ENCODE results near the gene MAPKAPK2. TPM values are rescaled to one million over a fixed set of nuclear protein-coding genes. Genes with fewer than 3 reads are reported as not detected.

MAPKAPK2 gene
- total RNA-seq, 6 donors from 2014 or later: 64.8 to 135 (median 84.3) TPM

DNA sequence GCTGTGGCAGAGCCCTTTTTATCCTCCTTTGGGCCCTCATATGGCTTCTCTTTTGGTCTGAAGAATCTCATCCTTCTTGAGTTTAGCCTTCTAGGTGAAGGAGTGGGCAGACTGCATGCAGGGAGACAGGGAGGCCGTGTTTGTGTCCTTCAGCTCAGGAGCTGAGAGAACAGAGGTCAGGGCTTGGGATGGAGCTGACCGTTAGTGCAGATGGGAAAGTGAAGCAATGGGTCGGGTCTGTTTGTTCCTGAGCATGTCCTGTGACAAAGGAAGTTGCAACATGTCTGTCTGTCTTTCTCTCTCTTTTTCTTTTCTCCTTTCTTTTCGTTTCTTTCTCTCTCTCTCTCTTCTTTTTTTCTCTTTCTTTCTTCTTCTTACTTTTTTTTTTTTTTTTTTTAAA is 14.9 kb downstream of the MAPKAPK2 start:
- H3K4me1 ChIP-seq: peaks cover 58 to 79% (median 62%) of the 10 kb centered on the region in 4 donors
- no peak for DNase-seq
- ATAC-seq (ENCODE audit: low FRiP score in 2 of 2): peak in 1 of 2 donors; percentile 63

DNA sequence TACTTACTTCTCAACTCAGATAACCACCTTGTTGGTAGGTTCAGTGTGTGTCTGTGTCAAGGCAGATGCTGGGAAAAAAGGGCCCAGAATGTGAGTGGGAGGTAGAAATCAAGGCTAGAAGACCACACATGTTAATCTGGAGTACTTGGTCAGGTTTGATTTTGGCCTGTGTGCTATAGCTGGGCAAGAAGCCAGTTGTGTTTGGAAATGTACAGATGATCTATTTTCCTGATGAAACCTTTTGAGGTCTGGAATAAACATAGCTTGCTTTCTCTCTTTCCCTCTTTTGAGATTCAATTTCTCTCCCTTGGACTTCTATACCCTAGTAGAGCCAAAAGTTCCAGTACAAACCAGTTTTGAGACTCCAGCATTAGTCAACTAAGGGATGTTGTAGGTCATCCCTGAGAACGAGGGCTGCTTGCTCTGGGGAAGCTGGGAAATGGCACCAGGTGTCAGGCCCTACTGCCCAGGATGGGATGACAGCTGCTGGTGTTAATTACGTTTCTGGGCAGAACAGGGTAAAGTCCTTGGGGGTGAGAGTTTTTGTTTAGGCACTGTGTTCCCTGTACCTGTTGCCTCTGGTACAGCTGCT is 15.8 kb downstream of the MAPKAPK2 start:
- ATAC-seq (ENCODE audit: low FRiP score in 2 of 2) (no peak), DNase-seq (no peak)
- TF ChIP-seq POLR2A (IDR thresholded peaks at IDR 0.05) (no peak), CTCF (IDR thresholded peaks at IDR 0.05) (no peak), EP300 (IDR thresholded peaks at IDR 0.05) (no peak), POLR2AphosphoS5 (IDR thresholded peaks at IDR 0.05) (no peak)
- H3K9me3 ChIP-seq: no peaks in the 10 kb centered on the region
- no peaks in the 10 kb centered on the region for H3K36me3 ChIP-seq
- peaks cover 61 to 85% (median 69%) of the 10 kb centered on the region in 4 donors for H3K4me1 ChIP-seq
- no peaks in the 10 kb centered on the region for H3K27me3 ChIP-seq
- peak overlapping the region in 3 of 4 donors; percentile 45 to 77 (median 72) for H3K27ac ChIP-seq
- no peak overlapping the region for H3K4me3 ChIP-seq
- 53 to 57% methylated on average over 2 of the region's 2 CpGs for WGBS, 2 donors

More for the DNA sequence above, 14.9 kb downstream of the MAPKAPK2 start:
- Histone ChIP-seq H3K9me3 (no peaks in the 10 kb centered on the region), H3K27ac (peak overlapping the region; percentile 19 to 77 (median 58)), H3K36me3 (no peaks in the 10 kb centered on the region), H3K27me3 (no peaks in the 10 kb centered on the region), H3K4me3 (no peak overlapping the region)
- 21 to 25% methylated on average over 4 of the region's 4 CpGs for WGBS, 2 donors
- peak in 1 of 2 donors; percentile 40 for TF ChIP-seq POLR2AphosphoS5 (IDR thresholded peaks at IDR 0.05)
- TF ChIP-seq CTCF (IDR thresholded peaks at IDR 0.05): no peak

DNA sequence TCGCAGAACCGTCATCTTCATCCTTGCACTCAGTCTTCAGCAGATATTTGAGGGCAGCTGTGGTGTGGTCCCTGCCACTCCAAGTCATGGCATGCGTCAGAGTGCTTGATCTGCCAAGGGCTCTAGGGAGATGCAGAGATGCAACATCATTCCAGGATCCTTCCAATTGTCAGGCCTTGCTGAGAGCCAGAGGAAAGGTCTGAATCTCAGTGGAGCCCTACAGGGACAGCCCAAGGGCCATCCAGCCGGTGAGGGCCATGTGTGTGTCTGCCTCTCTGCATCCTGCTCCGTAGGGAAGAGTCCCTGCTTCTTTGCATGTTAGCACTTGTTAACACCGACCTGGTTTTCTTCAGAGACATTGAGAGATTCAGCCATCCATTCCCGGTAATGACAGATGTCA is 17.6 kb downstream of the MAPKAPK2 start:
- WGBS, 2 donors: 87% methylated on average over 7 of the region's 7 CpGs
- no peak overlapping the region for H3K27ac ChIP-seq
- H3K36me3 ChIP-seq: no peaks in the 10 kb centered on the region
- H3K4me3 ChIP-seq: no peak overlapping the region
- no peaks in the 10 kb centered on the region for H3K27me3 ChIP-seq
- DNase-seq (no peak), ATAC-seq (ENCODE audit: low FRiP score in 2 of 2) (no peak)
- TF ChIP-seq CTCF (IDR thresholded peaks at IDR 0.05) (no peak), POLR2A (IDR thresholded peaks at IDR 0.05) (no peak), EP300 (IDR thresholded peaks at IDR 0.05) (no peak), POLR2AphosphoS5 (IDR thresholded peaks at IDR 0.05) (no peak)
- peaks cover 71 to 90% (median 77%) of the 10 kb centered on the region in 4 donors for H3K4me1 ChIP-seq
- H3K9me3 ChIP-seq: no peaks in the 10 kb centered on the region

DNA sequence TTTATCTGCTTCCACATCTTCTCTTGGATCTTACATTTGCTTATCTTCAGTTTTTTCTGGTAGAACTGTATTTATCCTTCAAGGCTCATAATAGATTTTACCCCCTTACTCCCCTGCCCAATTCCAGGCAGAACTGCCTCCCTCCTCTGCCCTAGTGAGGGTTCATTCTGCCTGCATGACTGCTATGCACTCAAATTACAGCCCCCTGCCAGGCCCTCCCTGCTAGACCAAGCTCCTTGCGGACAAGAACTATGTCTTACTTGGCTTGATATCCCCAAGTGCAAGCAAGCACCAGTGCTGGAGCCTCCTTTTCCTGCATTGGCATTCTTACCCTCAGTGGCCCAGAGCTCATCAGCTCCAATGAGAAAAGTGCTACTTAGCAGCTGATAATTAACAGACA is 18.1 kb downstream of the MAPKAPK2 start:
- no peaks in the 10 kb centered on the region for H3K27me3 ChIP-seq
- DNase-seq: no peak
- 85 to 89% methylated on average over 1 of the region's 1 CpG for WGBS, 2 donors
- TF ChIP-seq POLR2A (IDR thresholded peaks at IDR 0.05) (no peak), CTCF (IDR thresholded peaks at IDR 0.05) (no peak), POLR2AphosphoS5 (IDR thresholded peaks at IDR 0.05) (no peak), EP300 (IDR thresholded peaks at IDR 0.05) (no peak)
- no peaks in the 10 kb centered on the region for H3K36me3 ChIP-seq
- ATAC-seq (ENCODE audit: low FRiP score in 2 of 2): no peak
- no peaks in the 10 kb centered on the region for H3K9me3 ChIP-seq
- H3K27ac ChIP-seq: no peak overlapping the region
- H3K4me1 ChIP-seq: peaks cover 75 to 90% (median 78%) of the 10 kb centered on the region in 4 donors
- H3K4me3 ChIP-seq: no peak overlapping the region

DNA sequence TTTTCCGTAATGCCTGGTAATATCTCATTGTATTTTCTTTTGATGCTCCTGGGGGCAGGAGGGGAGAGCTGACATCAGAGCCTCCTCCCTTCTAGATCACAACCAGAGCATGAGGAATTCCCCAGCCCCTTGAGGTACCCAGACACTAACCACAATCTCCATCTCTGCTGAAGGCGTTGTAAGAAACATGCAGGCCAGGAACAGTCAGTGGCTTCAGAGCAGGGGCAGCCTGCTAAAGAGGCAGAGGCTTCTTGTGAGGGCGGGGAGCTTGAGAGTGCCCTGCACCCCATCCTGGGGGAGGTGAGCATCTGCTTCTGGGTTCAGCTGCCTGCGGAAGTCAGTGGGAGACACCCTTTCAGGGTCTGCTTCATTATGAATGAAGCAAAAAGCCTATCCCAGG is 19.0 kb downstream of the MAPKAPK2 start:
- no peak for TF ChIP-seq POLR2AphosphoS5 (IDR thresholded peaks at IDR 0.05)
- no peak for TF ChIP-seq EP300 (IDR thresholded peaks at IDR 0.05)
- TF ChIP-seq CTCF (IDR thresholded peaks at IDR 0.05): no peak
- no peak for TF ChIP-seq POLR2A (IDR thresholded peaks at IDR 0.05)
- no peak overlapping the region for H3K4me3 ChIP-seq
- 69 to 71% methylated on average over 3 to 4 of the region's 4 CpGs for WGBS, 2 donors
- H3K9me3 ChIP-seq: no peaks in the 10 kb centered on the region
- DNase-seq (no peak), ATAC-seq (ENCODE audit: low FRiP score in 2 of 2) (peak in 1 of 2 donors; percentile 20)
- H3K4me1 ChIP-seq: peaks cover 77 to 91% (median 82%) of the 10 kb centered on the region in 4 donors
- H3K27ac ChIP-seq: no peak overlapping the region
- no peaks in the 10 kb centered on the region for H3K36me3 ChIP-seq
- no peaks in the 10 kb centered on the region for H3K27me3 ChIP-seq

All from upper lobe of left lung (tissue), 6 donors.